Omental fat pad (tissue), 4 donors: ENCODE data around the gene PPP1R27. TPM values are rescaled to one million over a fixed set of nuclear protein-coding genes. Genes with fewer than 3 reads are reported as not detected.

Experiments used
- ATAC-seq: fragments of 150-250 bp; one replicate; pipeline ENCODE4 v1.9.1; 2016; ENCODE audit warnings: mild to moderate bottlenecking, moderate library complexity; ENCODE audit not compliant: low FRiP score
- DNase-seq: peaks from one replicate; pipeline ENCODE4 v3.0.0-alpha.2; 2019; ENCODE audit warnings: low spot score
- CTCF ChIP-seq, 3 donors: fragments of 450-650 bp; IDR thresholded peaks; one replicate each; pipeline ENCODE4 v1.5.1; 2016 to 2017; ENCODE audit warnings: antibody characterized with exemption in 3 of 3, mild to moderate bottlenecking in 3 of 3, moderate library complexity in 2 of 3
- total RNA-seq, 4 donors: library from RNA; depleted of rRNA; stranded (reverse); fragments of >200 nt; gene quantifications; one replicate each; pipeline ENCODE4 v1.1.0, GENCODE V29; 2016

The PPP1R27 gene
- total RNA-seq, 4 donors from 2014 or later, result 0.65 TPM; not detected in 3

- ATAC-seq, result no peak
- TF ChIP-seq CTCF (IDR thresholded peaks at IDR 0.05), result peak in 2 of 3 donors; percentile 4 to 81
- no peak for DNase-seq
Measured at GRCh38 chr17:81859906-81860755, 25.3 kb upstream of the PPP1R27 start, which contains the start of gene P4HB. Gene P4HB, minus strand, starts transcription at chr17:81860535. Its CDS starts 64 bp downstream, at chr17:81860471.

GRCh38 chr17:81858967-81859905 lies 24.4 kb upstream of the PPP1R27 start:
- TF ChIP-seq CTCF (IDR thresholded peaks at IDR 0.05), result no peak
- no peak for ATAC-seq
- DNase-seq, result no peak

- ATAC-seq (no peak), DNase-seq (no peak)
- no peak for TF ChIP-seq CTCF (IDR thresholded peaks at IDR 0.05)
Measured at GRCh38 chr17:81858170-81858966, 23.5 kb upstream of the PPP1R27 start.

GRCh38 chr17:81854974-81855774 lies 20.3 kb upstream of the PPP1R27 start:
- no peak for TF ChIP-seq CTCF (IDR thresholded peaks at IDR 0.05)
- no peak for ATAC-seq
- no peak for DNase-seq

- ATAC-seq, result no peak
- no peak for DNase-seq
- TF ChIP-seq CTCF (IDR thresholded peaks at IDR 0.05), result no peak
Measured at GRCh38 chr17:81852237-81852636, 17.4 kb upstream of the PPP1R27 start.

- DNase-seq, result no peak
- no peak for TF ChIP-seq CTCF (IDR thresholded peaks at IDR 0.05)
- ATAC-seq, result no peak
Measured at GRCh38 chr17:81851423-81851822, 16.6 kb upstream of the PPP1R27 start.
